SK-N-SH treated with all-trans-retinoic acid at 6 μM for 48 hours (cell line): Measurements from ENCODE around the gene GTF3C4.

ENCODE experiments used
- ARNTL ChIP-seq: fragments of 450-650 bp; formaldehyde crosslinking; IDR thresholded peaks from 2 replicates; pipeline ENCODE4 v1.5.0; 2020; ENCODE audit warnings: low read depth, mild to moderate bottlenecking, moderate library complexity, borderline replicate concordance
- BACH2 ChIP-seq: fragments of 250-450 bp; sonication (Bioruptor Pico); IDR thresholded peaks from 2 replicates; pipeline ENCODE4 v1.9.0; 2021; ENCODE audit warnings: mild to moderate bottlenecking, borderline replicate concordance
- CREB5 ChIP-seq: fragments of 250-450 bp; sonication (Bioruptor Pico); IDR thresholded peaks from 2 replicates; pipeline ENCODE4 v1.5.1; 2020; ENCODE audit warnings: low read depth, mild to moderate bottlenecking, moderate library complexity
- CSDC2 ChIP-seq: fragments of 250-450 bp; sonication (Bioruptor Pico); IDR thresholded peaks from 2 replicates; pipeline ENCODE4 v1.5.0; 2020; ENCODE audit warnings: mild to moderate bottlenecking, moderate library complexity
- CSRNP3 ChIP-seq: fragments of 250-450 bp; sonication (Bioruptor Pico); IDR thresholded peaks from 2 replicates; pipeline ENCODE4 v1.5.1; 2021; ENCODE audit warnings: mild to moderate bottlenecking, moderate library complexity
- ISL1 ChIP-seq: fragments of 250-450 bp; sonication (Bioruptor Pico); IDR thresholded peaks from 2 replicates; pipeline ENCODE4 v2.1.2; 2022; ENCODE audit warnings: mild to moderate bottlenecking, moderate library complexity
- POU6F1 ChIP-seq: fragments of 250-450 bp; sonication (Bioruptor Pico); IDR thresholded peaks from 2 replicates; pipeline ENCODE4 v1.8.0; 2021; ENCODE audit warnings: low read depth, mild to moderate bottlenecking, moderate library complexity, borderline replicate concordance
- RARB ChIP-seq: fragments of 250-450 bp; sonication (Bioruptor Pico); IDR thresholded peaks from 2 replicates; pipeline ENCODE4 v1.8.0; 2021; ENCODE audit warnings: mild to moderate bottlenecking, moderate library complexity
- TSHZ2 ChIP-seq: fragments of 250-450 bp; sonication (Bioruptor Pico); IDR thresholded peaks from 2 replicates; pipeline ENCODE4 v1.5.0; 2020; ENCODE audit warnings: mild to moderate bottlenecking, moderate library complexity
- ZC3H10 ChIP-seq: fragments of 250-450 bp; sonication (Bioruptor Pico); IDR thresholded peaks from 2 replicates; pipeline ENCODE4 v1.5.1; 2021; ENCODE audit warnings: mild to moderate bottlenecking, moderate library complexity
- ZFP30 ChIP-seq: fragments of 450-650 bp; formaldehyde crosslinking; IDR thresholded peaks from 2 replicates; pipeline ENCODE4 v1.5.0; 2022; ENCODE audit warnings: mild to moderate bottlenecking, moderate library complexity
- ZNF70 ChIP-seq: fragments of 450-650 bp; formaldehyde crosslinking; IDR thresholded peaks from 2 replicates; pipeline ENCODE4 v1.5.0; 2020; ENCODE audit warnings: mild to moderate bottlenecking, moderate library complexity

- TF ChIP-seq CREB5 (CRISPR knock-in tag): no peak
- no peak for TF ChIP-seq RARB (CRISPR knock-in tag)
- TF ChIP-seq ARNTL (CRISPR knock-in tag): no peak
- TF ChIP-seq CSRNP3 (CRISPR knock-in tag): no peak
- no peak for TF ChIP-seq ZNF70 (CRISPR knock-in tag)
- TF ChIP-seq ZC3H10 (CRISPR knock-in tag): no peak
- no peak for TF ChIP-seq BACH2 (CRISPR knock-in tag)
- TF ChIP-seq TSHZ2: no peak
- no peak for TF ChIP-seq ZFP30 (CRISPR knock-in tag)
- TF ChIP-seq ISL1 (CRISPR knock-in tag): no peak
- no peak for TF ChIP-seq POU6F1 (CRISPR knock-in tag)
- TF ChIP-seq CSDC2 (CRISPR knock-in tag): no peak
Observed at GRCh38 chr9:132740526-132741309, 70.5 kb downstream of the GTF3C4 start.
